Stimulated activated CD4-positive, alpha-beta T cell treated with anti-CD3 and anti-CD28 coated beads, TNF-alpha, amount 100 ng/mL, for 1 hour (primary cell): ENCODE measurements around the gene ZNF446.

Experiments used
- DNase-seq, 3 donors: peaks; one replicate each; pipeline ENCODE4 v3.0.0-alpha.2; 2020; ENCODE audit warnings: low read depth in 3 of 3, low spot score in 1 of 3

ZNF446 gene

DNA sequence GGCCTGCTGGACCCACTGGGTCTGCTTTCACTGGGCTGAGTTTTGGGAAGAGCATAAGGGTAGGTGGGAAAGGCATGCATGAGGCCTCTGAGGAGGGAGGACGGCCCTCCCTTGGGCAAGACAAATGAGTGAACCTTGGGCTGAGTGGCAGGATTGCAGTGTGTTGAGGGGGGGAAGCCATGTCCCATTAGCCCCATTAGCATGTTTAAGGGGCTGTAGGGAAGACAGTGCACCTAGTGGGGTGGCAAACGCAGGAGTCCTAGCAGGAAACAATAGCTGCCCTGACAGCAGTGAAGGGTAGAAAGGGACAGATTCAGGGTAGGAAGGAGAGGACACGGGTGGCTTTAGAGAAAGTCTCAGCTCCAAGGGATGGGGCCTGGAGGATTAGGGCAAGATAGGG is 46.6 kb downstream of the ZNF446 start:
- DNase-seq, result no peak

DNA sequence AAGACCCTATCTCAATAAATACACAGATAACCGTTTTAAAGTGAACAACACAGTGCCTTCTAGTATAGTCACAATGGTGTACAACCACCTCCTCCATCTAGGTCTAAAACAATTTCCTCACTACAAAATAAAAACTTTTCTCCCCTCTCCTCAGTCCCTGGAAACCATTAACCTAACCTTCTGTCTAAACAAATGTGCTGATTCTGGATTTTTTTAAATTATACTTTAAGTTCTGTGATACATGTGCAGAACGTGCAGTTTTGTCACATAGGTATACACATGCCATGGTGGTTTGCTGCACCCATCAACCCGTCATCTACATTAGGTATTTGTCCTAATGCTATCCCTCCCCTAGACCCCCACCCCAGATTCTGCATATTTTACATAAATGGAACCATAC is 53.3 kb downstream of the ZNF446 start:
- no peak for DNase-seq
